A549 (cell line): Measurements from ENCODE around the gene DOCK1.

Experiments used
- CEBPB ChIP-seq, 2 experiments: fragments of >200 bp in 1 of 2; sonication (Bioruptor Twin) in 1 of 2; formaldehyde crosslinking in 1 of 2; IDR thresholded peaks; 2 replicates each; pipeline ENCODE4 v1.6.1; 2012 to 2016
- CHD2 ChIP-seq: fragments of 150-350 bp; IDR thresholded peaks from 2 replicates; pipeline ENCODE4 v1.6.1; 2014; ENCODE audit warnings: low read length; ENCODE audit not compliant: partially characterized antibody
- CTCF ChIP-seq: fragments of >200 bp; sonication (Bioruptor Twin); formaldehyde crosslinking; IDR thresholded peaks from 3 replicates; pipeline ENCODE4 v1.5.1; 2016
- ELK1 ChIP-seq: fragments of 150-350 bp; IDR thresholded peaks from 2 replicates; pipeline ENCODE4 v1.6.1; 2014; ENCODE audit warnings: low read depth, mild to moderate bottlenecking, low read length
- EP300 ChIP-seq, 2 experiments: fragments of >200 bp; sonication (Bioruptor Twin); formaldehyde crosslinking; IDR thresholded peaks; 2 replicates in 1 of 2; 3 replicates in 1 of 2; pipeline ENCODE4 v1.6.1; 2016 to 2017
- FOXS1 ChIP-seq: fragments of 250-450 bp; sonication (Bioruptor Pico); IDR thresholded peaks from 2 replicates; pipeline ENCODE4 v1.5.0; 2020; ENCODE audit warnings: mild to moderate bottlenecking, moderate library complexity
- POLR2A ChIP-seq: IDR thresholded peaks from 2 replicates; pipeline ENCODE4 v1.6.1; 2012; ENCODE audit warnings: mild to moderate bottlenecking, low read length
- POLR2AphosphoS2 ChIP-seq: conservative IDR thresholded peaks from 2 replicates; pipeline ENCODE4 v1.6.1; 2012; ENCODE audit warnings: low read length, improper control_type of control experiment, inconsistent platforms
- RAD21 ChIP-seq, 2 experiments: fragments of >200 bp in 1 of 2; sonication (Bioruptor Twin) in 1 of 2; formaldehyde crosslinking in 1 of 2; IDR thresholded peaks in 1 of 2; conservative IDR thresholded peaks in 1 of 2; 2 replicates in 1 of 2; 3 replicates in 1 of 2; pipeline ENCODE4 v1.6.1; 2012 to 2018; ENCODE audit warnings: inconsistent platforms in 1 of 2
- RCOR1 ChIP-seq: fragments of 150-350 bp; IDR thresholded peaks from 2 replicates; pipeline ENCODE4 v1.6.1; 2014; ENCODE audit warnings: antibody characterized with exemption, low read length, low read depth
- REST ChIP-seq: fragments of 200-600 bp; sonication (generic); IDR thresholded peaks from 2 replicates; pipeline ENCODE4 v1.6.1; 2016; ENCODE audit warnings: antibody characterized with exemption, mild to moderate bottlenecking, moderate library complexity
- RFX5 ChIP-seq: fragments of 450-650 bp; IDR thresholded peaks from 2 replicates; pipeline ENCODE4 v1.7.1; 2014; ENCODE audit warnings: antibody characterized with exemption, mild to moderate bottlenecking, moderate library complexity
- RNF2 ChIP-seq: fragments of 200-600 bp; sonication (generic); IDR thresholded peaks from 2 replicates; pipeline ENCODE4 v1.6.1; 2016; ENCODE audit warnings: low read depth, mild to moderate bottlenecking, antibody characterized with exemption, moderate library complexity, borderline replicate concordance
- USF2 ChIP-seq: fragments of 450-650 bp; IDR thresholded peaks from 2 replicates; pipeline ENCODE4 v1.6.1; 2014; ENCODE audit warnings: antibody characterized with exemption

- TF ChIP-seq POLR2AphosphoS2 (no peak), CTCF (no peak), POLR2A (no peak), CHD2 (no peak), USF2 (no peak), ELK1 (no peak), RFX5 (no peak), EP300 (IDR thresholded peaks at IDR 0.05) (no peak), RCOR1 (no peak), REST (no peak), CEBPB (IDR thresholded peaks at IDR 0.05) (no peak), FOXS1 (no peak), RAD21 (conservative IDR thresholded peaks at IDR 0.05 in 1 of 2, IDR thresholded peaks at IDR 0.05 in 1 of 2) (no peak), RNF2 (no peak)
These were observed 500.9 kb downstream of the DOCK1 start for GRCh38 chr10:127406018-127406550.
